Endothelial cell of umbilical vein (primary cell): ENCODE results near the gene FRMPD1. TPM values are rescaled to one million over a fixed set of nuclear protein-coding genes. Genes with fewer than 3 reads are reported as not detected.

Experiments
- BruUV-seq: library from RNA; stranded (reverse); fragments of 400-500 nt; replicated peaks from 2 replicates; lab custom pipeline; 2021; lab: Mats Ljungman, UMichigan
- CTCF ChIA-PET: fragments of 300-600, 350-600 bp; sonication (Branson Sonifier 250); formaldehyde crosslinking; loops from one replicate; lab custom pipeline; 2021; ENCODE audit warnings: antibody characterized with exemption, inconsistent platforms; lab: Charles Lee
- POLR2A ChIA-PET: fragments of 300-600, 350-600 bp; sonication (Branson Sonifier 250); formaldehyde crosslinking; loops from one replicate; lab custom pipeline; 2021; ENCODE audit warnings: antibody characterized with exemption, inconsistent platforms; lab: Charles Lee
- DNase-seq: peaks from one replicate; pipeline ENCODE4 v3.0.0-alpha.2; 2011; ENCODE audit warnings: low read depth, low spot score
- FAIRE-seq: peaks from 2 replicates; lab custom pipeline; 2011; peaks lifted over from hg19 to GRCh38; lab: Jason Lieb, UNC
- H2AFZ ChIP-seq: 2 replicates; pipeline ENCODE4 v1.6.0; 2012; ENCODE audit warnings: low read depth, low read length, control low read depth, inconsistent platforms
- H3K27ac ChIP-seq: 2 replicates; pipeline ENCODE4 v1.5.1; 2011; ENCODE audit warnings: low read depth, mild to moderate bottlenecking, control low read depth, low read length, moderate library complexity; ENCODE audit not compliant: insufficient read depth
- H3K27me3 ChIP-seq, 2 experiments: 2 replicates each; pipeline versions ENCODE4 v1.6.0 to v1.6.1; 2011; ENCODE audit warnings: low read length in 2 of 2, mixed read lengths in 1 of 2; ENCODE audit not compliant: control insufficient read depth in 2 of 2, insufficient read depth in 2 of 2
- H3K36me3 ChIP-seq, 2 experiments: 2 replicates in 1 of 2; 3 replicates in 1 of 2; pipeline ENCODE4 v1.5.1; 2011; ENCODE audit warnings: low read length in 2 of 2, mild to moderate bottlenecking in 1 of 2, moderate library complexity in 1 of 2; ENCODE audit not compliant: control insufficient read depth in 2 of 2, insufficient read depth in 2 of 2; ENCODE audit errors: extremely low read depth in 1 of 2
- H3K4me1 ChIP-seq: 3 replicates; pipeline ENCODE4 v1.5.1; 2011; ENCODE audit warnings: mild to moderate bottlenecking, low read length; ENCODE audit not compliant: control insufficient read depth, insufficient read depth; ENCODE audit errors: extremely low read depth
- H3K4me2 ChIP-seq: 2 replicates; pipeline ENCODE4 v1.6.1; 2011; ENCODE audit warnings: low read length, control low read depth, mixed read lengths; ENCODE audit not compliant: insufficient read depth
- H3K4me3 ChIP-seq, 3 experiments: fragments of 200-600 bp in 1 of 3; sonication (generic), shearing (Covaris generic) in 1 of 3; replicated peaks in 1 of 3; 2 replicates each; pipeline ENCODE4 v1.5.1; 2011 to 2016; ENCODE audit warnings: control low read depth in 3 of 3, low read length in 3 of 3, mild to moderate bottlenecking in 2 of 3, inconsistent platforms in 1 of 3, low read depth in 1 of 3, moderate library complexity in 1 of 3; ENCODE audit not compliant: insufficient read depth in 1 of 3
- H3K79me2 ChIP-seq: 2 replicates; pipeline ENCODE4 v1.6.0; 2012; ENCODE audit warnings: low read length, inconsistent platforms; ENCODE audit not compliant: control insufficient read depth, insufficient read depth
- H3K9ac ChIP-seq: replicated peaks from 2 replicates; pipeline ENCODE3; 2011; ENCODE audit warnings: low read length, control low read depth; ENCODE audit not compliant: insufficient read depth; ENCODE audit errors: extremely low read depth
- H3K9me1 ChIP-seq: replicated peaks from 3 replicates; pipeline ENCODE4 v1.6.0; 2011; ENCODE audit warnings: mild to moderate bottlenecking, low read length; ENCODE audit not compliant: control insufficient read depth, insufficient read depth; ENCODE audit errors: extremely low read depth
- H3K9me3 ChIP-seq: replicated peaks from 2 replicates; pipeline ENCODE4 v1.5.1; 2012; ENCODE audit warnings: low read length, inconsistent platforms; ENCODE audit not compliant: control insufficient read depth, insufficient read depth
- H4K20me1 ChIP-seq: replicated peaks from 2 replicates; pipeline ENCODE3; 2011; ENCODE audit warnings: mild to moderate bottlenecking, low read length; ENCODE audit not compliant: control insufficient read depth, insufficient read depth; ENCODE audit errors: extremely low read depth
- CTCF ChIP-seq, 2 donors: IDR thresholded peaks; 1 replicate in 1 of 2; 2 replicates in 1 of 2; pipeline ENCODE4 v1.5.1; 2011; ENCODE audit warnings: low read length in 2 of 2, mild to moderate bottlenecking in 2 of 2, moderate library complexity in 2 of 2, control low read depth in 1 of 2, inconsistent platforms in 1 of 2, low read depth in 1 of 2; ENCODE audit not compliant: insufficient read depth in 1 of 2; ENCODE audit errors: extremely low read depth in 1 of 2
- EZH2 ChIP-seq: IDR thresholded peaks from 2 replicates; pipeline ENCODE4 v1.6.1; 2012; ENCODE audit warnings: borderline replicate concordance, low read depth, mild to moderate bottlenecking, moderate library complexity, low read length, inconsistent platforms; ENCODE audit not compliant: severe bottlenecking
- FOS ChIP-seq: IDR thresholded peaks from 2 replicates; pipeline ENCODE4 v1.6.1; 2011; ENCODE audit warnings: mild to moderate bottlenecking, low read length, moderate library complexity, borderline replicate concordance; ENCODE audit not compliant: insufficient read depth
- GATA2 ChIP-seq: IDR thresholded peaks from 2 replicates; pipeline ENCODE4 v1.7.0; 2011; ENCODE audit warnings: low read depth, mild to moderate bottlenecking, moderate library complexity, mixed read lengths, low read length; ENCODE audit not compliant: insufficient read length, insufficient read depth
- JUN ChIP-seq: IDR thresholded peaks from 2 replicates; pipeline ENCODE4 v1.6.1; 2011; ENCODE audit warnings: borderline replicate concordance, low read depth; ENCODE audit not compliant: insufficient read length, insufficient read depth
- MAX ChIP-seq: IDR thresholded peaks from 2 replicates; pipeline ENCODE4 v1.6.1; 2011; ENCODE audit not compliant: insufficient read depth, insufficient read length
- MYC ChIP-seq: IDR thresholded peaks from one replicate; pipeline ENCODE4 v1.6.1; 2011; ENCODE audit warnings: mild to moderate bottlenecking, low read depth, low read length
- POLR2A ChIP-seq: IDR thresholded peaks from 2 replicates; pipeline ENCODE4 v1.6.1; 2012; ENCODE audit warnings: low read depth, mild to moderate bottlenecking, control low read depth, low read length
- POLR2AphosphoS5 ChIP-seq: IDR thresholded peaks from 2 replicates; pipeline ENCODE4 v1.6.1; 2012; ENCODE audit warnings: low read depth, mild to moderate bottlenecking, control low read depth, low read length, moderate library complexity; ENCODE audit not compliant: insufficient read depth
- dilution Hi-C: fragments of 300-500 bp; cut with MboI; formaldehyde crosslinking; loops from one replicate; pipeline ENCODE4 v1.15.0; 2019; ENCODE audit warnings: low sequenced_read_pairs; ENCODE audit not compliant: extremely low pct_ligation_motif_present
- intact Hi-C: fragments of 100-400 bp; cut with micrococcal nuclease; formaldehyde crosslinking; loops from one replicate; pipeline ENCODE4 v1.10.0; 2022
- polyA plus RNA-seq, 4 experiments: library from polyadenylated mRNA; depleted of rRNA in 3 of 4; stranded (reverse) in 3 of 4; unstranded in 1 of 4; fragments of >200 nt; gene quantifications; 2 replicates each; pipeline versions ENCODE4 v1.2.1 to v1.2.3, GENCODE V29; 2011 to 2012; ENCODE audit warnings: missing spikeins in 1 of 4
- total RNA-seq: library from RNA; stranded (reverse); gene quantifications from 2 replicates; pipeline ENCODE4 v1.2.3, GENCODE V29; 2021

FRMPD1 gene
- total and polyA plus RNA-seq, 2 donors (not counting 3 experiments of a cell fraction or from before 2014, with no cell fraction given), result not detected

- Histone ChIP-seq H3K79me2 (no peaks in the 10 kb centered on the region), H3K9ac (no peak overlapping the region), H4K20me1 (no peaks in the 10 kb centered on the region), H3K36me3 (no peaks in the 10 kb centered on the region), H3K27me3 (peaks cover 14 to 21% of the 10 kb centered on the region in 2 experiments), H3K4me1 (no peaks in the 10 kb centered on the region), H3K4me2 (no peak overlapping the region), H3K9me1 (no peaks in the 10 kb centered on the region), H3K9me3 (no peaks in the 10 kb centered on the region), H2AFZ (no peak overlapping the region), H3K4me3 (no peak overlapping the region), H3K27ac (no peak overlapping the region)
- DNase-seq, result no peak
- CTCF ChIA-PET, result no interaction called here
- POLR2A ChIA-PET, result no interaction called here
- intact Hi-C loops, result no loop called here
- no TSS peak for BruUV-seq
- no peak for FAIRE-seq
- TF ChIP-seq EZH2 (no peak), POLR2A (no peak), JUN (no peak), MAX (no peak), FOS (no peak)
- dilution Hi-C loops, result no loop called here
Measured at GRCh38 chr9:37730839-37731238, 80.1 kb downstream of the FRMPD1 start.

GRCh38 chr9:37732086-37732741, 81.5 kb downstream of the FRMPD1 start:
- Histone ChIP-seq H3K4me2 (no peak overlapping the region), H4K20me1 (no peaks in the 10 kb centered on the region), H3K9me3 (no peaks in the 10 kb centered on the region), H2AFZ (no peak overlapping the region), H3K27me3 (peaks cover 14 to 20% of the 10 kb centered on the region in 2 experiments), H3K4me1 (no peaks in the 10 kb centered on the region), H3K9ac (no peak overlapping the region), H3K4me3 (no peak overlapping the region), H3K36me3 (no peaks in the 10 kb centered on the region), H3K27ac (no peak overlapping the region), H3K79me2 (no peaks in the 10 kb centered on the region), H3K9me1 (no peaks in the 10 kb centered on the region)
- FAIRE-seq (no peak), DNase-seq (no peak)
- no peak for TF ChIP-seq POLR2AphosphoS5
- TF ChIP-seq JUN, result no peak
- TF ChIP-seq EZH2, result no peak
- no peak for TF ChIP-seq POLR2A
- TF ChIP-seq MAX, result no peak
- no peak for TF ChIP-seq CTCF (IDR thresholded peaks at IDR 0.05; ENCODE audit: extremely low read depth in 1 of 2, insufficient read depth in 1 of 2, low read depth in 1 of 2, low read length in 2 of 2)
- TF ChIP-seq GATA2, result no peak
- no peak for TF ChIP-seq MYC
- no peak for TF ChIP-seq FOS
- POLR2A ChIA-PET, result no interaction called here
- dilution Hi-C loops (no loop called here), intact Hi-C loops (no loop called here)
- BruUV-seq, result no TSS peak
- CTCF ChIA-PET, result interaction anchor here (1.5 kb wide), 1 partner anchor 532 kb away, joined by 3 read pairs; no protein-coding TSS in a partner anchor
